A549 (cell line): ENCODE measurements around the gene ZXDC.

Experiments
- BHLHE40 ChIP-seq: IDR thresholded peaks from 2 replicates; pipeline ENCODE4 v1.6.1; 2012; ENCODE audit warnings: low read depth, low read length, inconsistent platforms
- CEBPB ChIP-seq, 2 experiments: fragments of >200 bp in 1 of 2; sonication (Bioruptor Twin) in 1 of 2; formaldehyde crosslinking in 1 of 2; IDR thresholded peaks; 2 replicates each; pipeline ENCODE4 v1.6.1; 2012 to 2016
- HDAC2 ChIP-seq: fragments of 200-600 bp; sonication (generic); IDR thresholded peaks from 2 replicates; pipeline ENCODE4 v1.6.1; 2016
- JUN ChIP-seq, 2 experiments: fragments of >200 bp; sonication (Bioruptor Twin); formaldehyde crosslinking; IDR thresholded peaks; 2 replicates in 1 of 2; 3 replicates in 1 of 2; pipeline ENCODE4 v1.6.1; 2016 to 2017
- MAZ ChIP-seq: fragments of 150-350 bp; IDR thresholded peaks from 2 replicates; pipeline ENCODE4 v1.6.1; 2014; ENCODE audit warnings: antibody characterized with exemption, low read depth, low read length, borderline replicate concordance
- PHF8 ChIP-seq: fragments of 200-600 bp; sonication (generic); IDR thresholded peaks from 2 replicates; pipeline ENCODE4 v1.6.1; 2016; ENCODE audit warnings: low read depth, mild to moderate bottlenecking, antibody characterized with exemption, moderate library complexity, borderline replicate concordance
- POLR2A ChIP-seq: IDR thresholded peaks from 2 replicates; pipeline ENCODE4 v1.6.1; 2012; ENCODE audit warnings: mild to moderate bottlenecking, low read length
- RARB ChIP-seq: fragments of 250-450 bp; sonication (Bioruptor Pico); IDR thresholded peaks from 2 replicates; pipeline ENCODE4 v1.8.0; 2021; ENCODE audit warnings: mild to moderate bottlenecking, moderate library complexity
- RFX5 ChIP-seq: fragments of 450-650 bp; IDR thresholded peaks from 2 replicates; pipeline ENCODE4 v1.7.1; 2014; ENCODE audit warnings: antibody characterized with exemption, mild to moderate bottlenecking, moderate library complexity
- TF ChIP-seq, protein P1 (sequence below): fragments of >200 bp; sonication (Bioruptor Twin); formaldehyde crosslinking; IDR thresholded peaks from 3 replicates; pipeline ENCODE4 v1.6.1; 2016
- TF ChIP-seq, protein P2 (sequence below): fragments of >200 bp; sonication (Bioruptor Twin); formaldehyde crosslinking; IDR thresholded peaks from 3 replicates; pipeline ENCODE4 v1.5.1; 2016
- TF ChIP-seq, protein P3 (sequence below): fragments of 250-450 bp; sonication (Bioruptor Pico); IDR thresholded peaks from 2 replicates; pipeline ENCODE4 v1.5.0; 2021; ENCODE audit warnings: mild to moderate bottlenecking, moderate library complexity, borderline replicate concordance
- TF ChIP-seq, protein P4 (sequence below): fragments of 200-600 bp; sonication (generic); IDR thresholded peaks from 2 replicates; pipeline ENCODE4 v1.6.1; 2016; ENCODE audit warnings: antibody characterized with exemption, mild to moderate bottlenecking, moderate library complexity
- TF ChIP-seq, protein P5 (sequence below): IDR thresholded peaks from 2 replicates; pipeline ENCODE4 v1.6.1; 2012; ENCODE audit warnings: low read depth, borderline replicate concordance

DNA sequence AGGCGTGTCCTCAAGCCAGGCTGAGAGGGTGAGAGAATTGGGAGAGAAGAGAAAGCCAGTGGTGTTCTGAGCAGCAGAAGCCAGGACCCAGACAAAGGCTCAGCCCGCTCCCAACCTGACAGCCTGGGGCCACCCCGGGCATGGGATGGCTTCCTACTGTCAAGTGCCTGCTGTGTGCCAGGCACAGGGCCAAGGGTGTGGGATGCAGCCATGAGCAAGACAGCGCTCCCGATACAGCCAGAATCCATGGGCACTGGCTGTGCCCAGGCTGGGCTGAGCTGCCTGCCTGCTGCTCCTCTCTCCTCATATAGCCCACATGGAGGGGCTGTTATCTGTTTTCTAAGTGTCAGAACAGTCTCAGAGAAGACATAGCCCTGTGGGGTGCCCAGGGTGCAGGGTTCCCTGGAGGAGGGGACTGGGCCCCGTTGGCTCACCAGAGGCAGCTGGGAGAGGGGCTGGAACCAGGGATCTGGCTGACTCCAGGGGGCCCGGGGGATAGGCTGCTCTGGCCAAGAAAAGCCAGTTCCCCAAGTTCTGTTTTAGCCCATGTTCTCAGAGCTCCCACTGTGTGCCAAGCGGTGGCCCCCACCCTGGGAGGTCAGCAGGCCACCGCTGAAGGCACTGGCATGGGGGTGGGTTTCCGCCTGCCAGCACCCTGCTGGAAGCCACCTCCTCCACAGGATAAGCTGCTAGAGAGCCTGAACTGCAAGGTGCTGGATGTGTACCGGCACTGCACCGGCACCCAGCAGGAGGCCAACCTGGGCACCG is 42.0 kb downstream of the ZXDC start:
- TF ChIP-seq, protein P1, sequence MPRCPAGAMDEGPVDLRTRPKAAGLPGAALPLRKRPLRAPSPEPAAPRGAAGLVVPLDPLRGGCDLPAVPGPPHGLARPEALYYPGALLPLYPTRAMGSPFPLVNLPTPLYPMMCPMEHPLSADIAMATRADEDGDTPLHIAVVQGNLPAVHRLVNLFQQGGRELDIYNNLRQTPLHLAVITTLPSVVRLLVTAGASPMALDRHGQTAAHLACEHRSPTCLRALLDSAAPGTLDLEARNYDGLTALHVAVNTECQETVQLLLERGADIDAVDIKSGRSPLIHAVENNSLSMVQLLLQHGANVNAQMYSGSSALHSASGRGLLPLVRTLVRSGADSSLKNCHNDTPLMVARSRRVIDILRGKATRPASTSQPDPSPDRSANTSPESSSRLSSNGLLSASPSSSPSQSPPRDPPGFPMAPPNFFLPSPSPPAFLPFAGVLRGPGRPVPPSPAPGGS: no peak
- TF ChIP-seq, protein P2, sequence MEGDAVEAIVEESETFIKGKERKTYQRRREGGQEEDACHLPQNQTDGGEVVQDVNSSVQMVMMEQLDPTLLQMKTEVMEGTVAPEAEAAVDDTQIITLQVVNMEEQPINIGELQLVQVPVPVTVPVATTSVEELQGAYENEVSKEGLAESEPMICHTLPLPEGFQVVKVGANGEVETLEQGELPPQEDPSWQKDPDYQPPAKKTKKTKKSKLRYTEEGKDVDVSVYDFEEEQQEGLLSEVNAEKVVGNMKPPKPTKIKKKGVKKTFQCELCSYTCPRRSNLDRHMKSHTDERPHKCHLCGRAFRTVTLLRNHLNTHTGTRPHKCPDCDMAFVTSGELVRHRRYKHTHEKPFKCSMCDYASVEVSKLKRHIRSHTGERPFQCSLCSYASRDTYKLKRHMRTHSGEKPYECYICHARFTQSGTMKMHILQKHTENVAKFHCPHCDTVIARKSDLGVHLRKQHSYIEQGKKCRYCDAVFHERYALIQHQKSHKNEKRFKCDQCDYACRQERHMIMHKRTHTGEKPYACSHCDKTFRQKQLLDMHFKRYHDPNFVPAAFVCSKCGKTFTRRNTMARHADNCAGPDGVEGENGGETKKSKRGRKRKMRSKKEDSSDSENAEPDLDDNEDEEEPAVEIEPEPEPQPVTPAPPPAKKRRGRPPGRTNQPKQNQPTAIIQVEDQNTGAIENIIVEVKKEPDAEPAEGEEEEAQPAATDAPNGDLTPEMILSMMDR: no peak
- no peak for TF ChIP-seq POLR2A
- no peak for TF ChIP-seq PHF8
- TF ChIP-seq MAZ: no peak
- TF ChIP-seq RARB (CRISPR knock-in tag): no peak
- no peak for TF ChIP-seq CEBPB (IDR thresholded peaks at IDR 0.05)
- TF ChIP-seq BHLHE40: no peak
- TF ChIP-seq HDAC2: no peak
- TF ChIP-seq, protein P3, sequence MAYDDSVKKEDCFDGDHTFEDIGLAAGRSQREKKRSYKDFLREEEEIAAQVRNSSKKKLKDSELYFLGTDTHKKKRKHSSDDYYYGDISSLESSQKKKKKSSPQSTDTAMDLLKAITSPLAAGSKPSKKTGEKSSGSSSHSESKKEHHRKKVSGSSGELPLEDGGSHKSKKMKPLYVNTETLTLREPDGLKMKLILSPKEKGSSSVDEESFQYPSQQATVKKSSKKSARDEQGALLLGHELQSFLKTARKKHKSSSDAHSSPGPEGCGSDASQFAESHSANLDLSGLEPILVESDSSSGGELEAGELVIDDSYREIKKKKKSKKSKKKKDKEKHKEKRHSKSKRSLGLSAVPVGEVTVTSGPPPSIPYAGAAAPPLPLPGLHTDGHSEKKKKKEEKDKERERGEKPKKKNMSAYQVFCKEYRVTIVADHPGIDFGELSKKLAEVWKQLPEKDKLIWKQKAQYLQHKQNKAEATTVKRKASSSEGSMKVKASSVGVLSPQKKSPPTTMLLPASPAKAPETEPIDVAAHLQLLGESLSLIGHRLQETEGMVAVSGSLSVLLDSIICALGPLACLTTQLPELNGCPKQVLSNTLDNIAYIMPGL: no peak
- TF ChIP-seq, protein P4, sequence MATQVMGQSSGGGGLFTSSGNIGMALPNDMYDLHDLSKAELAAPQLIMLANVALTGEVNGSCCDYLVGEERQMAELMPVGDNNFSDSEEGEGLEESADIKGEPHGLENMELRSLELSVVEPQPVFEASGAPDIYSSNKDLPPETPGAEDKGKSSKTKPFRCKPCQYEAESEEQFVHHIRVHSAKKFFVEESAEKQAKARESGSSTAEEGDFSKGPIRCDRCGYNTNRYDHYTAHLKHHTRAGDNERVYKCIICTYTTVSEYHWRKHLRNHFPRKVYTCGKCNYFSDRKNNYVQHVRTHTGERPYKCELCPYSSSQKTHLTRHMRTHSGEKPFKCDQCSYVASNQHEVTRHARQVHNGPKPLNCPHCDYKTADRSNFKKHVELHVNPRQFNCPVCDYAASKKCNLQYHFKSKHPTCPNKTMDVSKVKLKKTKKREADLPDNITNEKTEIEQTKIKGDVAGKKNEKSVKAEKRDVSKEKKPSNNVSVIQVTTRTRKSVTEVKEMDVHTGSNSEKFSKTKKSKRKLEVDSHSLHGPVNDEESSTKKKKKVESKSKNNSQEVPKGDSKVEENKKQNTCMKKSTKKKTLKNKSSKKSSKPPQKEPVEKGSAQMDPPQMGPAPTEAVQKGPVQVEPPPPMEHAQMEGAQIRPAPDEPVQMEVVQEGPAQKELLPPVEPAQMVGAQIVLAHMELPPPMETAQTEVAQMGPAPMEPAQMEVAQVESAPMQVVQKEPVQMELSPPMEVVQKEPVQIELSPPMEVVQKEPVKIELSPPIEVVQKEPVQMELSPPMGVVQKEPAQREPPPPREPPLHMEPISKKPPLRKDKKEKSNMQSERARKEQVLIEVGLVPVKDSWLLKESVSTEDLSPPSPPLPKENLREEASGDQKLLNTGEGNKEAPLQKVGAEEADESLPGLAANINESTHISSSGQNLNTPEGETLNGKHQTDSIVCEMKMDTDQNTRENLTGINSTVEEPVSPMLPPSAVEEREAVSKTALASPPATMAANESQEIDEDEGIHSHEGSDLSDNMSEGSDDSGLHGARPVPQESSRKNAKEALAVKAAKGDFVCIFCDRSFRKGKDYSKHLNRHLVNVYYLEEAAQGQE: no peak
- no peak for TF ChIP-seq JUN (IDR thresholded peaks at IDR 0.05)
- TF ChIP-seq, protein P5, sequence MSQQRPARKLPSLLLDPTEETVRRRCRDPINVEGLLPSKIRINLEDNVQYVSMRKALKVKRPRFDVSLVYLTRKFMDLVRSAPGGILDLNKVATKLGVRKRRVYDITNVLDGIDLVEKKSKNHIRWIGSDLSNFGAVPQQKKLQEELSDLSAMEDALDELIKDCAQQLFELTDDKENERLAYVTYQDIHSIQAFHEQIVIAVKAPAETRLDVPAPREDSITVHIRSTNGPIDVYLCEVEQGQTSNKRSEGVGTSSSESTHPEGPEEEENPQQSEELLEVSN: no peak
- no peak for TF ChIP-seq RFX5
